B cell (primary cell): ENCODE data around the gene ZIC3. TPM values are rescaled to one million over a fixed set of nuclear protein-coding genes. Genes with fewer than 3 reads are reported as not detected.
"Not testable (repeated sequence)": the region's sequence is repeated elsewhere in the genome, so short reads cannot be mapped to it uniquely, and the experiment has no call there.

Experiments
- ATAC-seq: fragments of 200-7000 bp; cut with Tn5 transposase; one replicate; pipeline ENCODE4 v1.10.0; 2021; ENCODE audit warnings: low read depth, mild to moderate bottlenecking, moderate number of reproducible peaks, moderate library complexity
- CTCF ChIA-PET: fragments of 350-600 bp; sonication (Branson Sonifier 250); formaldehyde crosslinking; loops from one replicate; lab custom pipeline; 2021; ENCODE audit warnings: antibody characterized with exemption, inconsistent platforms; lab: Charles Lee
- POLR2A ChIA-PET: fragments of 350-600 bp; sonication (Branson Sonifier 250); formaldehyde crosslinking; loops from one replicate; lab custom pipeline; 2021; ENCODE audit warnings: antibody characterized with exemption; lab: Charles Lee
- DNase-seq: peaks from one replicate; pipeline ENCODE4 v3.0.0; 2013
- H2AFZ ChIP-seq: 2 replicates; pipeline ENCODE4 v1.6.1; 2012; ENCODE audit warnings: mild to moderate bottlenecking, low read depth, low read length; ENCODE audit not compliant: insufficient read depth, poor library complexity, severe bottlenecking
- H3K27ac ChIP-seq, 2 donors: 1 replicate in 1 of 2; 2 replicates in 1 of 2; pipeline ENCODE4 v1.5.1; 2012 to 2013; ENCODE audit warnings: low read length in 2 of 2, mild to moderate bottlenecking in 2 of 2, moderate library complexity in 1 of 2
- H3K27me3 ChIP-seq, 4 experiments: fragments of 200-600 bp in 1 of 4; sonication (generic) in 1 of 4; replicated peaks in 1 of 4; 1 replicate in 2 of 4; 2 replicates in 2 of 4; pipeline versions ENCODE4 v1.6.1 to v1.7.0; 2013 to 2016; ENCODE audit warnings: low read length in 3 of 4, mild to moderate bottlenecking in 2 of 4, mixed read lengths in 1 of 4, moderate library complexity in 1 of 4; ENCODE audit not compliant: insufficient read depth in 4 of 4, control insufficient read depth in 3 of 4; ENCODE audit errors: control extremely low read depth in 1 of 4
- H3K36me3 ChIP-seq, 2 experiments: replicated peaks in 1 of 2; 1 replicate in 1 of 2; 2 replicates in 1 of 2; pipeline versions ENCODE4 v1.6.1 to v1.7.1; 2013; ENCODE audit warnings: low read length in 1 of 2; ENCODE audit not compliant: insufficient read depth in 2 of 2, control insufficient read depth in 1 of 2; ENCODE audit errors: control extremely low read depth in 1 of 2, extremely low read depth in 1 of 2
- H3K4me1 ChIP-seq, 2 donors: fragments of 200-600 bp in 1 of 2; sonication (generic) in 1 of 2; 1 replicate in 1 of 2; 2 replicates in 1 of 2; pipeline versions ENCODE4 v1.5.1 to v1.6.1; 2013 to 2017; ENCODE audit warnings: low read length in 2 of 2; ENCODE audit not compliant: control insufficient read depth in 2 of 2, insufficient read depth in 2 of 2
- H3K4me2 ChIP-seq: replicated peaks from 2 replicates; pipeline ENCODE3; 2012; ENCODE audit warnings: mild to moderate bottlenecking, low read depth, low read length; ENCODE audit not compliant: poor library complexity, severe bottlenecking
- H3K4me3 ChIP-seq, 5 experiments: fragments of 200-600 bp in 1 of 5; sonication (generic) in 1 of 5; 1 replicate in 3 of 5; 2 replicates in 2 of 5; pipeline versions ENCODE4 v1.5.1 to v1.7.0; 2011 to 2016; ENCODE audit warnings: low read length in 4 of 5, mild to moderate bottlenecking in 4 of 5, low read depth in 2 of 5, control low read depth in 1 of 5, moderate library complexity in 1 of 5; ENCODE audit not compliant: insufficient read depth in 1 of 5; ENCODE audit errors: control extremely low read depth in 1 of 5, extremely low read depth in 1 of 5
- H3K79me2 ChIP-seq: fragments of 200-600 bp; sonication (generic); one replicate; pipeline ENCODE4 v1.6.0; 2016; ENCODE audit warnings: low read length; ENCODE audit not compliant: control insufficient read depth, insufficient read depth
- H3K9ac ChIP-seq: fragments of 200-600 bp; sonication (generic); 2 replicates; pipeline ENCODE4 v1.6.1; 2017; ENCODE audit warnings: mild to moderate bottlenecking, low read length, moderate library complexity
- H3K9me3 ChIP-seq, 3 donors: one replicate each; pipeline versions ENCODE4 v1.6.1 to v1.7.1; 2013; ENCODE audit warnings: low read length in 2 of 3; ENCODE audit not compliant: control insufficient read depth in 2 of 3, insufficient read depth in 1 of 3; ENCODE audit errors: control extremely low read depth in 1 of 3
- H4K20me1 ChIP-seq: 2 replicates; pipeline ENCODE4 v1.6.0; 2012; ENCODE audit warnings: mild to moderate bottlenecking, low read length; ENCODE audit not compliant: insufficient read depth, control insufficient read depth, poor library complexity, severe bottlenecking
- H3K27ac Mint-ChIP-seq: one replicate; pipeline ENCODE4 v1.8.0; 2021; ENCODE audit warnings: mixed read lengths
- H3K27me3 Mint-ChIP-seq: one replicate; pipeline ENCODE4 v1.8.0; 2021; ENCODE audit warnings: mixed read lengths
- H3K4me1 Mint-ChIP-seq: one replicate; pipeline ENCODE4 v1.8.0; 2021; ENCODE audit warnings: mixed read lengths
- H3K4me3 Mint-ChIP-seq: one replicate; pipeline ENCODE4 v1.8.0; 2021; ENCODE audit warnings: mixed read lengths
- H3K9me3 Mint-ChIP-seq: one replicate; pipeline ENCODE4 v1.8.0; 2022; ENCODE audit warnings: mixed read lengths; ENCODE audit not compliant: insufficient read depth
- EZH2 ChIP-seq: IDR thresholded peaks from 2 replicates; pipeline ENCODE4 v1.6.1; 2012; ENCODE audit warnings: borderline replicate concordance, low read depth, mild to moderate bottlenecking, moderate library complexity, low read length; ENCODE audit not compliant: insufficient read depth, poor library complexity, severe bottlenecking
- WGBS: methylation state at CpG from one replicate; pipeline ENCODE4 v1.1.5; 2013; ENCODE audit warnings: missing lambda C conversion rate; ENCODE audit not compliant: insufficient coverage; 5-methylcytosine and 5-hydroxymethylcytosine counted together
- intact Hi-C: fragments of 100-400 bp; cut with micrococcal nuclease; formaldehyde crosslinking; loops from one replicate; pipeline ENCODE4 v1.10.0; 2022
- polyA plus RNA-seq: library from polyadenylated mRNA; depleted of rRNA; stranded (reverse); fragments of >200 nt; gene quantifications from 2 replicates; pipeline ENCODE4 v1.2.3, GENCODE V29; 2012
- total RNA-seq, 2 donors: library from RNA; stranded (reverse); fragments of 120-200 nt in 1 of 2; gene quantifications; 1 replicate in 1 of 2; 2 replicates in 1 of 2; pipeline versions ENCODE4 v1.2.3 to v1.2.4, GENCODE V29; 2013 to 2022
- TF ChIP-seq, protein P1 (sequence below): fragments of 200-600 bp; IDR thresholded peaks from one replicate; pipeline ENCODE4 v1.8.0; 2022; ENCODE audit warnings: antibody characterized with exemption, mild to moderate bottlenecking

The ZIC3 gene
- total and polyA plus RNA-seq, 2 donors (not counting 1 experiment from before 2014, with no cell fraction given) = not detected

DNA sequence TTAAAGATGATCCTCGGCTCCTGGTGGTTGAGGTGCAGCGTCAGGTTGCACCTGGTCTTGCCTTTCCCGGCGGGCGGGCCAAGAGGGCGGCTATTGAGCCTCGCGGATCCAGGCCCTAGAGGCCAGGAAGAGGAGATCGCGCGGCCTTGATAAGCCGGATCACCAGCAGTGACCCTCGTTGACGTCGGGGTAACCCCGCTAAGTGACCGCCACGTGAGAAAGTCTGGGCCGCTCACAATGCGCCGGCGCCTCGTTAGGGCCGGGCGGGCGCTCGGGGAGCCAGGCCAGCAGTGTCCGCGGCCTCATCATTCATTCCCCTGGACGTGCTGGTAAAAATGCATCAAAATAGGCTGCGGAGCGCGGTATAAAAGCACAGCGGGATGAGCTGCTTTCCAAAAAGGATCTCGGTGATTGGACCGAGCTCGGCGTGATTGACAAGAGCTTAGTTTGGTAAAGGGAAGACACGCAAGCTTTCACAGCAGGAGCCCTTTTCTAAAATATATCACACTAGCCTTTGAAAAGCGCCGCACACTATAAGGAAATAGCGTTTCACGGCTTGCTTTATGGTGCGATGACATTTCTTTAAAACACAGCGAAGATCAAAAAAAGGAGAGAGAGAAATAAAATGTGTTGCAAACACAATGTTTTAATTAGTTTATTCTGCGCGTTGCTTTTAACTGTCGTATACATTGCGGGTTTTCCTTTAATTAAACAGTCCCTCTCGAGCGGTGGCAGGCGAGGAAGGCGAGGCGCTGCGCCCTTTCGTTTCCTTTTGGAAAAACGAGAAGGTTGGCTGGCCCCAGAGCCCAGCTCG lies 15.9 kb upstream of the ZIC3 start:
- CTCF ChIA-PET = no interaction called here
- Histone ChIP-seq H3K36me3 (no peaks in the 10 kb centered on the region), H3K4me3 (no peak overlapping the region), H3K27ac (no peak overlapping the region), H3K9ac (no peak overlapping the region), H4K20me1 (no peaks in the 10 kb centered on the region), H3K9me3 (peaks cover 0 to 8% (median 0%) of the 10 kb centered on the region in 3 donors), H3K79me2 (no peaks in the 10 kb centered on the region), H3K4me1 (no peaks in the 10 kb centered on the region), H3K4me2 (no peak overlapping the region), H2AFZ (no peak overlapping the region), H3K27me3 (peaks cover 0 to 13% (median 1%) of the 10 kb centered on the region in 4 experiments)
- no peak overlapping the region for H3K27ac Mint-ChIP-seq
- 14% methylated on average over 39 of the region's 58 CpGs for WGBS
- H3K4me3 Mint-ChIP-seq = no peak overlapping the region
- DNase-seq (no peak), ATAC-seq (no peak)
- H3K4me1 Mint-ChIP-seq = no peaks in the 10 kb centered on the region
- intact Hi-C loops = no loop called here
- POLR2A ChIA-PET = no interaction called here
- TF ChIP-seq EZH2 = no peak
- TF ChIP-seq, protein P1, sequence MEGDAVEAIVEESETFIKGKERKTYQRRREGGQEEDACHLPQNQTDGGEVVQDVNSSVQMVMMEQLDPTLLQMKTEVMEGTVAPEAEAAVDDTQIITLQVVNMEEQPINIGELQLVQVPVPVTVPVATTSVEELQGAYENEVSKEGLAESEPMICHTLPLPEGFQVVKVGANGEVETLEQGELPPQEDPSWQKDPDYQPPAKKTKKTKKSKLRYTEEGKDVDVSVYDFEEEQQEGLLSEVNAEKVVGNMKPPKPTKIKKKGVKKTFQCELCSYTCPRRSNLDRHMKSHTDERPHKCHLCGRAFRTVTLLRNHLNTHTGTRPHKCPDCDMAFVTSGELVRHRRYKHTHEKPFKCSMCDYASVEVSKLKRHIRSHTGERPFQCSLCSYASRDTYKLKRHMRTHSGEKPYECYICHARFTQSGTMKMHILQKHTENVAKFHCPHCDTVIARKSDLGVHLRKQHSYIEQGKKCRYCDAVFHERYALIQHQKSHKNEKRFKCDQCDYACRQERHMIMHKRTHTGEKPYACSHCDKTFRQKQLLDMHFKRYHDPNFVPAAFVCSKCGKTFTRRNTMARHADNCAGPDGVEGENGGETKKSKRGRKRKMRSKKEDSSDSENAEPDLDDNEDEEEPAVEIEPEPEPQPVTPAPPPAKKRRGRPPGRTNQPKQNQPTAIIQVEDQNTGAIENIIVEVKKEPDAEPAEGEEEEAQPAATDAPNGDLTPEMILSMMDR = no peak
- H3K27me3 Mint-ChIP-seq = peaks cover 19% of the 10 kb centered on the region
- H3K9me3 Mint-ChIP-seq = no peaks in the 10 kb centered on the region

DNA sequence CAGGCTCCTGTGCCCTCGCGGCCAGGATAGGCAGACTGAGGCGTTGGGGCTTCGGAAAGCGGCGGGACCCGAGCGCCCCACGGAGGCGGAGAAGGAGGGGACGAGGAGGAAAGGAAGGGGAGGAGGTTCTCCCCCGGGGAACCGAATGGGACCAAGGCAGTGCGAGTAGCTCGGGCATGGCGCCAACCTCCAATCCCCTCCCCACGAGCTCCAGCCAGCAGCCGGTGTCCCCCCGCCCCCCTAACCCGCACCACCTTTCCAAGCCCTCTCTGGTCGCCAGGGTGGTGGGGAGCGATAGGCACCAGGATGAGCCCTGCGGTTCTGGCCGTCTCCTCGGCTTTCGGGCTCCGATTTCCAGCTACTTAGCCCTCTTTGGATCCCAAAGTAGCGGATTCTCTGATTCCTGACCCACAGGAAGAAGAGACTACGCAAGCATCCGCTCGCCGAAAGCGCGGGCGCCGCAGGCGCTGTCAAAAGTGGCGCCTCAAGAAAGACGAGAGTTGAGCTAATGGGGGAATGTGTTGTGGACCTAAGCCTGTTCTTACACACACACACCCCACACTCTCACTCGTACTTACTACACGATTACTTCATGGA lies 15.2 kb upstream of the ZIC3 start:
- ChIA-PET POLR2A (no interaction called here), CTCF (no interaction called here)
- no peak overlapping the region for H3K27ac ChIP-seq
- no peaks in the 10 kb centered on the region for H3K9me3 Mint-ChIP-seq
- no peak overlapping the region for H3K4me3 Mint-ChIP-seq
- peaks cover 0 to 13% (median 1%) of the 10 kb centered on the region in 4 experiments for H3K27me3 ChIP-seq
- 8% methylated on average over 12 of the region's 41 CpGs for WGBS
- H2AFZ ChIP-seq = no peak overlapping the region
- H3K9me3 ChIP-seq = peaks cover 0 to 8% (median 0%) of the 10 kb centered on the region in 3 donors
- no peaks in the 10 kb centered on the region for H3K4me1 Mint-ChIP-seq
- no peak for DNase-seq
- no peak overlapping the region for H3K4me3 ChIP-seq
- ATAC-seq = no peak
- H3K79me2 ChIP-seq = no peaks in the 10 kb centered on the region
- no peak overlapping the region for H3K27ac Mint-ChIP-seq
- H3K4me1 ChIP-seq = no peaks in the 10 kb centered on the region
- no peaks in the 10 kb centered on the region for H3K36me3 ChIP-seq
- no peak overlapping the region for H3K9ac ChIP-seq
- H4K20me1 ChIP-seq = no peaks in the 10 kb centered on the region
- H3K4me2 ChIP-seq = no peak overlapping the region
- TF ChIP-seq, protein P1 = no peak
- TF ChIP-seq EZH2 = no peak
- intact Hi-C loops = no loop called here
- H3K27me3 Mint-ChIP-seq = peaks cover 14% of the 10 kb centered on the region

DNA sequence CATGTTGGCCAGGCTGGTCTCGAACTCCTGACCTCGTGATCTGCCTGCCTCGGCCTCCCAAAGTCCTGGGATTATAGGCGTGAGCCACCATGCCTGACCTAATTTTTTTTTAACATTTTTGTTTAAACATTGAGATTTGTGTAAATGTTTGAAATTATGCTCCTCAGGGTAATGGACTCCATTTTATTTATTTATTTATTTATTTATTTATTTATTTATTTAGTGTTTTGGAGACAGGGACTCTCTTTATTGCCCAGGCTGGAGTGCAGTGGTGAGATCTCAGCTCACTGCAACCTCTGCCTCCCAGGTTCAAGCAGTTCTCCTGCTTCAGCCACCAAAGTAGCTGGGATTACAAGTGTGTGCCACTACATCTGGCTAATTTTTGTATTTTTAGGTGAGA lies 13.8 kb upstream of the ZIC3 start:
- H2AFZ ChIP-seq, H3K27ac ChIP-seq, H3K27ac Mint-ChIP-seq, H3K4me2 ChIP-seq, POLR2A ChIA-PET, H3K4me3 Mint-ChIP-seq, DNase-seq, H3K4me3 ChIP-seq, ATAC-seq, H3K9me3 Mint-ChIP-seq, H3K79me2 ChIP-seq, H3K4me1 ChIP-seq, intact Hi-C loops, H3K36me3 ChIP-seq, H4K20me1 ChIP-seq, CTCF ChIA-PET, H3K9ac ChIP-seq, H3K4me1 Mint-ChIP-seq, H3K9me3 ChIP-seq: not testable (repeated sequence)
- no CpG with 5 or more reads among the region's 4 CpGs for WGBS
- H3K27me3 ChIP-seq = peaks cover 0 to 13% (median 1%) of the 10 kb centered on the region in 4 experiments
- H3K27me3 Mint-ChIP-seq = peaks cover 14% of the 10 kb centered on the region
